ENCODE results near the gene DSG2. TPM values are rescaled to one million over a fixed set of nuclear protein-coding genes. Genes with fewer than 3 reads are reported as not detected.

The DSG2 gene
- 0.19 TPM in 1 of 2 replicates, not detected in the other for total RNA-seq

GRCh38 chr18:31497836-31498573 lies at the start of gene DSG2:
TSS of gene DSG2 (plus strand) at chr18:31498177. CDS start at chr18:31498252, 75 bp downstream.

GRCh38 chr18:31591628-31592027 lies 93.7 kb downstream of the DSG2 start, which contains the start of gene TTR:
TSS of gene TTR (plus strand) at chr18:31591877. CDS start at chr18:31591903, 26 bp downstream.

Other genes with a start within 250 kb of the DSG2 start
- gene DSG1, start 180.0 kb upstream of the DSG2 start, total RNA-seq: not detected in 2 replicates
- not detected in 2 replicates for gene DSG4, start 121.4 kb upstream of the DSG2 start, total RNA-seq
- gene DSG3, start 50.4 kb upstream of the DSG2 start, total RNA-seq: not detected in 2 replicates
- not detected in 2 replicates for gene TTR, start 93.7 kb downstream of the DSG2 start, total RNA-seq
- gene B4GALT6, start 186.4 kb downstream of the DSG2 start, total RNA-seq: 11.4 and 17.1 TPM in 2 replicates